PC-3 (cell line): ENCODE results near the gene MKKS. TPM values are rescaled to one million over a fixed set of nuclear protein-coding genes. Genes with fewer than 3 reads are reported as not detected.

ENCODE experiments used
- ATAC-seq: fragments of 200-7000 bp; cut with Tn5 transposase; 2 replicates; pipeline ENCODE4 v1.9.1; 2020; ENCODE audit warnings: mild to moderate bottlenecking, moderate library complexity
- Bru-seq: library from RNA; stranded (reverse); fragments of 400-500 nt; gene quantifications from one replicate; lab custom pipeline; 2021; lab: Mats Ljungman, UMichigan
- BruChase-seq, 2 experiments: library from RNA; stranded (reverse); fragments of 400-500 nt; gene quantifications; one replicate each; lab custom pipeline; 2021; lab: Mats Ljungman, UMichigan
- BruUV-seq: library from RNA; stranded (reverse); fragments of 400-500 nt; replicated peaks from 2 replicates; lab custom pipeline; 2021; lab: Mats Ljungman, UMichigan
- CTCF ChIA-PET: fragments of 300-600 bp; sonication (Branson Sonifier 250); formaldehyde crosslinking; loops from one replicate; lab custom pipeline; 2022; ENCODE audit warnings: antibody characterized with exemption; lab: Charles Lee
- POLR2A ChIA-PET: fragments of 300-600 bp; sonication (Branson Sonifier 250); formaldehyde crosslinking; loops from one replicate; lab custom pipeline; 2022; ENCODE audit warnings: antibody characterized with exemption; ENCODE audit not compliant: unreplicated experiment; lab: Charles Lee
- DNase-seq: peaks from one replicate; pipeline ENCODE4 v3.0.0-alpha.2; 2015
- H2AFZ ChIP-seq: fragments of 300-600 bp; sonication (generic); 2 replicates; pipeline ENCODE4 v1.6.0; 2016; ENCODE audit warnings: antibody characterized with exemption, low read length
- H3F3A ChIP-seq: fragments of 300-600 bp; sonication (generic); one replicate; pipeline ENCODE4 v1.6.0; 2017; ENCODE audit warnings: antibody characterized with exemption, low read length, control low read depth, mild to moderate bottlenecking; ENCODE audit not compliant: unreplicated experiment
- H3K27ac ChIP-seq: fragments of 300-600 bp; sonication (generic); 2 replicates; pipeline ENCODE4 v1.5.1; 2016; ENCODE audit warnings: mild to moderate bottlenecking, low read length
- H3K27me3 ChIP-seq: fragments of 300-600 bp; sonication (generic); 2 replicates; pipeline ENCODE4 v1.6.1; 2016; ENCODE audit warnings: low read length, mixed read lengths
- H3K36me3 ChIP-seq: fragments of 300-600 bp; sonication (generic); 2 replicates; pipeline ENCODE4 v1.6.1; 2016; ENCODE audit warnings: low read depth, mixed run types, low read length, mixed read lengths
- H3K4me1 ChIP-seq: fragments of 300-600 bp; sonication (generic); 2 replicates; pipeline ENCODE4 v1.5.1; 2016; ENCODE audit warnings: low read length; ENCODE audit not compliant: insufficient read depth
- H3K4me2 ChIP-seq: fragments of 300-600 bp; sonication (generic); 2 replicates; pipeline ENCODE4 v1.6.0; 2016; ENCODE audit warnings: low read length
- H3K4me3 ChIP-seq: fragments of 300-600 bp; sonication (generic); 2 replicates; pipeline ENCODE4 v1.5.1; 2016; ENCODE audit warnings: mild to moderate bottlenecking, low read length, mixed read lengths
- H3K79me2 ChIP-seq: fragments of 300-600 bp; sonication (generic); 2 replicates; pipeline ENCODE4 v1.6.1; 2017; ENCODE audit warnings: low read length, mixed read lengths
- H3K9ac ChIP-seq: fragments of 300-600 bp; sonication (generic); 2 replicates; pipeline ENCODE4 v1.6.0; 2016; ENCODE audit warnings: mild to moderate bottlenecking, low read length
- H3K9me2 ChIP-seq: fragments of 300-600 bp; sonication (generic); replicated peaks from 2 replicates; pipeline ENCODE4 v1.6.1; 2016; ENCODE audit warnings: mixed run types, low read length, mixed read lengths
- H3K9me3 ChIP-seq: fragments of 300-600 bp; sonication (generic); 2 replicates; pipeline ENCODE4 v1.6.1; 2016; ENCODE audit warnings: low read length, mixed read lengths
- H4K20me1 ChIP-seq: fragments of 300-600 bp; sonication (generic); 2 replicates; pipeline ENCODE4 v1.6.1; 2016; ENCODE audit warnings: low read length, mixed read lengths
- EZH2 ChIP-seq: fragments of 300-600 bp; sonication (generic); IDR thresholded peaks from one replicate; pipeline ENCODE4 v1.6.1; 2017; ENCODE audit warnings: antibody characterized with exemption, mild to moderate bottlenecking, low read length; ENCODE audit not compliant: unreplicated experiment
- EZH2phosphoT487 ChIP-seq: fragments of 300-600 bp; sonication (generic); IDR thresholded peaks from 2 replicates; pipeline ENCODE4 v1.6.1; 2018; ENCODE audit warnings: mild to moderate bottlenecking, antibody characterized with exemption, low read length, borderline replicate concordance
- intact Hi-C: fragments of 100-400 bp; cut with micrococcal nuclease; formaldehyde crosslinking; loops from 2 replicates; pipeline ENCODE4 v1.9.0; 2023
- long read RNA-seq: library from polyadenylated mRNA; unstranded; transcript quantifications from one replicate; pipeline ENCODE4 v2.0.0, GENCODE V29; 2021; ENCODE audit not compliant: unreplicated experiment
- total RNA-seq: library from RNA; depleted of rRNA; stranded (reverse); fragments of >200 nt; gene quantifications from 2 replicates; pipeline ENCODE4 v1.2.3, GENCODE V29; 2014; rRNA removed
- TF ChIP-seq, protein P1 (sequence below): fragments of 300-600 bp; sonication (generic); conservative IDR thresholded peaks from 2 replicates; pipeline ENCODE4 v1.5.1; 2017; ENCODE audit warnings: antibody characterized with exemption, low read depth, mild to moderate bottlenecking, low read length

MKKS gene
- total RNA-seq (12.1 and 13.6 TPM in 2 replicates), Bru-seq, nascent RNA (percentile 79 among the genes with signal in this experiment), BruChase-seq, experiment 1, labeled RNA remaining after a 6-hour chase (percentile 90 among the genes with signal in this experiment), BruChase-seq, experiment 2, labeled RNA remaining after a 2-hour chase (percentile 80 among the genes with signal in this experiment)
- long read RNA-seq, full-length matches to known transcripts = 143 of 208 reads
- long read RNA-seq, partial matches to known transcripts = 51 of 208 reads
- long read RNA-seq, other reads (novel, unspliced or antisense) = 14 of 208 reads

DNA sequence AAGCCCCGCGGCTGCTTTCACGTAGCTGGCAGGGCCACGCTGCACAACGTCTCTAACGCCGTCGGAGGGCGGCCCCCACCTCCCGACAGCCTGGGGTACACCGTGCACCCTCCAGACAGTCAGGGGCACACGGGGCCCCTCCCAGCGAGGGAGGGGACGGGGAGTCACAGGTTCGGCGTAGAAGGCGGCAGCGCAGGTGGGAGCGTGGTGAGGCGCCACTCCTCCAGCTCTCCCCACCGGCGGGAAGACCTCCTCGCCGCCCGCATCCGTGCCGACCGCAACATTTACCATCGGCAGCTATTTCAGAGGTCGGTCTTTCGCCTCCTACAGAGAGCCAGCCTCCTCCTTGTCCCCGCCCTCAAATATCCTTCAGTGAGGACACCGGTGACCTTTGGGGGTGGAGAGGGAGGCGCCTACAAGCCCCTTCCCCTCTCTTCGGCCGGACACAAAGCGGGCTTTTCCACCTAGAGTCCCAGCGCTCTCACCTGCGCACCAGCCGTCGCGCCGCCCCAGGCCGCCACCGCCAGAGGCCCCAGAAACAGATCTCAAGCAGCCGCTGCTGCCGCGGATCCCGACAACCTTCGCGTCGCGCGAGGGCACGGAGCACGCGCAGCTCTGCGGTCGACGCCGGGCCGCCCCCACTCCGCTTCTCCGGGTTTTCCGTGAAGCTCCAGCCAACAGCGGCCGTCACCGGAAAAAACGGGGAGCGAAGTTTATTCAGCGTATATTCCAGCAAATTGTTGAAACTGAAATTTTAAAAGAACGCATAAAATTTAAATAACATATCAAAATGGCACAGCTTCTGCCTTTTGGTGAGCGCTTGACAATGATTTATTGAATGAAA, at the start of gene MKKS:
Gene MKKS, minus strand, starts transcription at position 600 of the 844 bp plus-strand sequence. CDS start 20,708 bp downstream, outside the sequence.
- peak; percentile 65 for ATAC-seq
- no peaks in the 10 kb centered on the region for H3K36me3 ChIP-seq
- ChIA-PET CTCF (interaction anchor here (0.5 kb wide), 1 partner anchor 46 kb away, joined by 3 read pairs; no protein-coding TSS in a partner anchor), POLR2A (interaction anchor here (0.5 to 0.7 kb wide), 4 partner anchors 72 to 240 kb away, joined by 3 to 5 read pairs (median 4); partner anchors contain the start of gene JAG1)
- peaks cover 42% of the 10 kb centered on the region for H3K4me1 ChIP-seq
- peak within 1 kb of the TSS; percentile 96 for H3K4me2 ChIP-seq
- no peaks in the 10 kb centered on the region for H3K9me2 ChIP-seq
- DNase-seq = peak; percentile 90
- H3K4me3 ChIP-seq = peak within 1 kb of the TSS; percentile 73
- peak within 1 kb of the TSS; percentile 91 for H2AFZ ChIP-seq
- H3F3A ChIP-seq = no peaks in the 10 kb centered on the region
- peak within 1 kb of the TSS; percentile 79 for H3K27ac ChIP-seq
- TSS peak; percentile 59 for BruUV-seq
- peaks cover 81% of the 10 kb centered on the region for H3K79me2 ChIP-seq
- no peaks in the 10 kb centered on the region for H3K27me3 ChIP-seq
- H4K20me1 ChIP-seq = no peaks in the 10 kb centered on the region
- H3K9ac ChIP-seq = peak within 1 kb of the TSS; percentile 91
- H3K9me3 ChIP-seq = no peaks in the 10 kb centered on the region
- TF ChIP-seq, protein P1, sequence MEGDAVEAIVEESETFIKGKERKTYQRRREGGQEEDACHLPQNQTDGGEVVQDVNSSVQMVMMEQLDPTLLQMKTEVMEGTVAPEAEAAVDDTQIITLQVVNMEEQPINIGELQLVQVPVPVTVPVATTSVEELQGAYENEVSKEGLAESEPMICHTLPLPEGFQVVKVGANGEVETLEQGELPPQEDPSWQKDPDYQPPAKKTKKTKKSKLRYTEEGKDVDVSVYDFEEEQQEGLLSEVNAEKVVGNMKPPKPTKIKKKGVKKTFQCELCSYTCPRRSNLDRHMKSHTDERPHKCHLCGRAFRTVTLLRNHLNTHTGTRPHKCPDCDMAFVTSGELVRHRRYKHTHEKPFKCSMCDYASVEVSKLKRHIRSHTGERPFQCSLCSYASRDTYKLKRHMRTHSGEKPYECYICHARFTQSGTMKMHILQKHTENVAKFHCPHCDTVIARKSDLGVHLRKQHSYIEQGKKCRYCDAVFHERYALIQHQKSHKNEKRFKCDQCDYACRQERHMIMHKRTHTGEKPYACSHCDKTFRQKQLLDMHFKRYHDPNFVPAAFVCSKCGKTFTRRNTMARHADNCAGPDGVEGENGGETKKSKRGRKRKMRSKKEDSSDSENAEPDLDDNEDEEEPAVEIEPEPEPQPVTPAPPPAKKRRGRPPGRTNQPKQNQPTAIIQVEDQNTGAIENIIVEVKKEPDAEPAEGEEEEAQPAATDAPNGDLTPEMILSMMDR = no peak
- intact Hi-C loops = loop anchor here (1.0 to 5.0 kb wide), 4 partner anchors 19 to 833 kb away; partner anchors contain the start of gene JAG1

DNA sequence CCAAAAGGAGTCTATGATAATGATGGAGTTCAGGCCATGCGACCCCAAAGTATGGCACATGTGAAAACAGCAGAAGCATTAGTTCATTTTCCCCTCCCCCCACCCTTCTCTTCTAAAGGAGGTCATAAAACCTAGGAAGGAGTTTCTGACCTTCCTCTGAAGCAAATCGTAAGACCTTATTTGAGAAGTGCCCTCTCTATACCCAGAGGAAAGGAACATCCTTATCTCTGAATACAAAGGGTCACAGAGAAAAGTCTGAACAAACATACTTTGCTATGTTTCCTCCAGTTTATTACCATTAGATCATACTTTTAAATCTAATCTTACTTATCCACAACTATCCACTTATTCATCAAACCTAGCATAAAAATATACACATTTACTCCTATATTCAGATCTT, 49.7 kb upstream of the MKKS start:
- H3K9me3 ChIP-seq = no peaks in the 10 kb centered on the region
- CTCF ChIA-PET = no interaction called here
- BruUV-seq = no TSS peak
- POLR2A ChIA-PET = no interaction called here
- DNase-seq = no peak
- H2AFZ ChIP-seq = no peak overlapping the region
- no peak overlapping the region for H3K4me3 ChIP-seq
- H3F3A ChIP-seq = no peaks in the 10 kb centered on the region
- no peaks in the 10 kb centered on the region for H3K4me1 ChIP-seq
- H3K9me2 ChIP-seq = no peaks in the 10 kb centered on the region
- no peaks in the 10 kb centered on the region for H3K27me3 ChIP-seq
- H3K27ac ChIP-seq = no peak overlapping the region
- peaks cover 4% of the 10 kb centered on the region; the same call in 1 of the 2 replicates for H3K79me2 ChIP-seq
- intact Hi-C loops = no loop called here
- TF ChIP-seq EZH2 (no peak), EZH2phosphoT487 (no peak)
- TF ChIP-seq, protein P1 = no peak
- ATAC-seq = no peak
- no peak overlapping the region for H3K4me2 ChIP-seq
- H4K20me1 ChIP-seq = no peaks in the 10 kb centered on the region
- H3K9ac ChIP-seq = no peak overlapping the region
- no peaks in the 10 kb centered on the region for H3K36me3 ChIP-seq
